ENCODE data around the gene SAP25. TPM values are rescaled to one million over a fixed set of nuclear protein-coding genes. Genes with fewer than 3 reads are reported as not detected.
A peak's percentile ranks its signal among the peaks of the same experiment; 100 is the strongest.

The SAP25 gene
- total RNA-seq, 2 donors from 2014 or later, result not detected

DNA sequence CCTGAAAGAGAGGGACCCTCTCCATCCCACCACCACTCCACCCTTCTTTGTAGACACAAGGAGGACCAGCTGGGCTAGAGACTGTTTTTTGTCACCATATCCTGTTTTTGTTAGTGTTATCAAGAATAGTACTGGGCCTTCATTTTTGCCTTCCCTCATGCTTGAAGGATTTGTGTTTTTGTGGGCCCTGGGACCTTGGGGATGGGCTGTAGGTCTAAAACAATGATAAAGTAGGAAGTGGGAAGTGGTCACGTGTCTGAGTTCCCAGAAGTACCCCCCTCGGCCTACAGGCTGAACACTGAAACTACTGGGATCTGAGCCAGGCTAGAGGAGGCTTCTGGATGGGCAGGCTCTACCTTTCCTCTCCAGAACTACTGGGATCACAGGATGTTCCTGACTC is 25.8 kb downstream of the SAP25 start:
- DNase-seq (peak in 3 of 4 donors; percentile 46 to 60 (median 57)), ATAC-seq (no peak)
- Histone ChIP-seq H3K27me3 (no peaks in the 10 kb centered on the region), H3K4me3 (no peak overlapping the region), H3K9me3 (no peaks in the 10 kb centered on the region), H3K4me1 (peaks cover 64% of the 10 kb centered on the region), H3K27ac (peak overlapping the region; percentile 89 to 98 (median 95)), H3K36me3 (replicated peaks in 1 of 2; ENCODE audit: insufficient read depth in 1 of 2, low read depth in 2 of 2) (peaks cover 2 to 5% of the 10 kb centered on the region in 2 donors)
- intact Hi-C loops (cut with DNase I), result no loop called here
- TF ChIP-seq POLR2A (IDR thresholded peaks at IDR 0.05), result no peak
- TF ChIP-seq, protein P1, sequence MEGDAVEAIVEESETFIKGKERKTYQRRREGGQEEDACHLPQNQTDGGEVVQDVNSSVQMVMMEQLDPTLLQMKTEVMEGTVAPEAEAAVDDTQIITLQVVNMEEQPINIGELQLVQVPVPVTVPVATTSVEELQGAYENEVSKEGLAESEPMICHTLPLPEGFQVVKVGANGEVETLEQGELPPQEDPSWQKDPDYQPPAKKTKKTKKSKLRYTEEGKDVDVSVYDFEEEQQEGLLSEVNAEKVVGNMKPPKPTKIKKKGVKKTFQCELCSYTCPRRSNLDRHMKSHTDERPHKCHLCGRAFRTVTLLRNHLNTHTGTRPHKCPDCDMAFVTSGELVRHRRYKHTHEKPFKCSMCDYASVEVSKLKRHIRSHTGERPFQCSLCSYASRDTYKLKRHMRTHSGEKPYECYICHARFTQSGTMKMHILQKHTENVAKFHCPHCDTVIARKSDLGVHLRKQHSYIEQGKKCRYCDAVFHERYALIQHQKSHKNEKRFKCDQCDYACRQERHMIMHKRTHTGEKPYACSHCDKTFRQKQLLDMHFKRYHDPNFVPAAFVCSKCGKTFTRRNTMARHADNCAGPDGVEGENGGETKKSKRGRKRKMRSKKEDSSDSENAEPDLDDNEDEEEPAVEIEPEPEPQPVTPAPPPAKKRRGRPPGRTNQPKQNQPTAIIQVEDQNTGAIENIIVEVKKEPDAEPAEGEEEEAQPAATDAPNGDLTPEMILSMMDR (IDR thresholded peaks at IDR 0.05), result peak in 2 of 7 experiments; percentile 17 to 26
- WGBS, 2 donors, result 13 to 18% methylated on average over 2 of the region's 2 CpGs

DNA sequence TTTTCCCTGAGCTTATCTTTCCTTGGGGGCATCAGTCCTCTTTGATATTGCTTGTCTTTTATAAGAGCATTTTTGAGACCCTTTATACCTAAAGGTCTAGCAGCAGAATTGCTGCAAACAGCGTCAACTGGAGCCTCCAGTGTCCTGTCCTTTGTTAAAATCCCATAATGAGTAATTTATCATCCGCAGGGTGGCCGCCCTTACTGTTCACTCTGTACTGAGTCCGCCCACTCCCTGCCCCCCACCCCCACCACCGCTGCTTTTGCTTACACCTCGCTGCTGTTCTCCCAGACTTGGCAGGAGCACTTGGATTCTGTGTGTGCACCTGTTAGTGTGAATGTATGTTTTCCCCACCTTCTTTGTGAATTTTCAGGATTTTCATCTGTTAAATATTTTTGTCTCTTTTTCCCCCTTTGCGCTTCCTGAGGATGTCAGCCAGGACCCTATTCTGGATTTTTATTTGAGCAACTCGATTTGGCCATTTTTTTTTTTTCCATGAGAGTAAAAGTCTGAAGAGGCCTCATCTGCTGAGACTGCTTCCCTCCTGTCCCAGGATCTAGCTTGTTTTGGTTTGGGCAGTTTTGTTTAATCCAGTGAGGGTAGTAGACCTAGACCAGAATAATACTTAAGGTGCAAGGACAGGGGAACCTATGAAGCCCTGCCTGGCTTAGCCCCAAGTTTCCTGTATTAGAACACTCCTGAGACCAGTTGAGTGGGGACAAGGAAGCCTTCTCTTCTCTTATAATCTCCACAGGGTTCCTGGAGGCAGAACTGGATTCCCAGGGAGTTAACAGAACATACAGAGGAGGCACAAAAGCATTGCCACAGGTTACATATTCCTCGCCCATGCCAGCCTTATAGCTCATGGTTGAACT is 26.5 kb downstream of the SAP25 start:
- DNase-seq (peak in 3 of 4 donors; percentile 34 to 54 (median 52)), ATAC-seq (no peak)
- WGBS, 2 donors, result 35 to 37% methylated on average over 9 of the region's 9 CpGs
- H3K4me3 ChIP-seq, result no peak overlapping the region
- H3K27ac ChIP-seq, result peak overlapping the region; percentile 89 to 98 (median 95)
- peaks cover 70% of the 10 kb centered on the region for H3K4me1 ChIP-seq
- intact Hi-C loops (cut with DNase I), result no loop called here
- TF ChIP-seq, protein P1 (IDR thresholded peaks at IDR 0.05), result no peak
- TF ChIP-seq POLR2A (IDR thresholded peaks at IDR 0.05), result no peak
- no peaks in the 10 kb centered on the region for H3K27me3 ChIP-seq
- H3K36me3 ChIP-seq (replicated peaks in 1 of 2; ENCODE audit: insufficient read depth in 1 of 2, low read depth in 2 of 2), result peaks cover 0 to 1% of the 10 kb centered on the region in 2 donors
- no peaks in the 10 kb centered on the region for H3K9me3 ChIP-seq

DNA sequence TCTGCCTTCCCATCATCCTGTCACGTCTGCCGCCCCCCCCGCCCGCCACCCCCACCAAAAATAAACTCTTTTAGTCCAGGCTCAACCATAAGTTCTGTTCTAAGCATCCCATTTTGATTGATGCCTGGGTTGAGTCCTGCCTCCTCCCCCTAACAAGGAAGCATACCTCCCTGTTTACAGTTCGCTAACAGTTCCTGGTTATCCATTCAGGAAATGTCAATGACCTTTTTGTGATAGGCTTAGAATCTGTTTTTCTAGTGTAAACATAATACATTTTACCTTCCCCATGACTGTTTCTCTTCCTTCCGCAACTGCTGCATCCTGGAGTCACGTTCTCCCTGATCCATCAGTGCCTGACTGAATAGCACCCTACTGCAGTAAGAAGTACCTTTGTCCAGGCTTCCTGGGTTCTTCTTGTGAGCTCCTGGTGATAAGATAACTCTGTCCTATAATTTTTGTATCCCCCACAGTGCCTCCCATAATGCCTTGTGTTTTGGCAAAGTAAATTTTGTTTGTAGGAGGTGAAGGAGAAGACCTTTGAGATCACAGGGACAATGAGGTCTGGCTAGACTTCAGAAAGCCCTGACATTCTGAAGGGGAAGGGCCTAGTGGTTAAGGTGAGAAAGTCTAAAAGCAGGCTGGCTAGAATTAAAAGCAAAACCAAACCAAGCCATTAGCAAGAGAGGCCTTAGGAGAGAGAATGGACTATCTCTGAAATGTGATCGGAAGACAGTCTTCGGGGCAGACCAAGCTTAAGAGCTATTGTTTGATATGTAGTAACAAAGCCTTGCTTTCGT is 27.4 kb downstream of the SAP25 start:
- Histone ChIP-seq H3K27me3 (no peaks in the 10 kb centered on the region), H3K27ac (peak overlapping the region; percentile 89 to 98 (median 95)), H3K9me3 (no peaks in the 10 kb centered on the region), H3K4me1 (peaks cover 78% of the 10 kb centered on the region), H3K36me3 (replicated peaks in 1 of 2; ENCODE audit: insufficient read depth in 1 of 2, low read depth in 2 of 2) (no peaks in the 10 kb centered on the region), H3K4me3 (no peak overlapping the region)
- ATAC-seq (peak; percentile 77), DNase-seq (peak in 3 of 4 donors; percentile 10 to 50 (median 45))
- intact Hi-C loops (cut with DNase I), result no loop called here
- WGBS, 2 donors, result 20 to 24% methylated on average over 10 of the region's 10 CpGs
- TF ChIP-seq, protein P1 (IDR thresholded peaks at IDR 0.05), result no peak
- TF ChIP-seq POLR2A (IDR thresholded peaks at IDR 0.05), result peak in 2 of 3 donors; percentile 23 to 30

DNA sequence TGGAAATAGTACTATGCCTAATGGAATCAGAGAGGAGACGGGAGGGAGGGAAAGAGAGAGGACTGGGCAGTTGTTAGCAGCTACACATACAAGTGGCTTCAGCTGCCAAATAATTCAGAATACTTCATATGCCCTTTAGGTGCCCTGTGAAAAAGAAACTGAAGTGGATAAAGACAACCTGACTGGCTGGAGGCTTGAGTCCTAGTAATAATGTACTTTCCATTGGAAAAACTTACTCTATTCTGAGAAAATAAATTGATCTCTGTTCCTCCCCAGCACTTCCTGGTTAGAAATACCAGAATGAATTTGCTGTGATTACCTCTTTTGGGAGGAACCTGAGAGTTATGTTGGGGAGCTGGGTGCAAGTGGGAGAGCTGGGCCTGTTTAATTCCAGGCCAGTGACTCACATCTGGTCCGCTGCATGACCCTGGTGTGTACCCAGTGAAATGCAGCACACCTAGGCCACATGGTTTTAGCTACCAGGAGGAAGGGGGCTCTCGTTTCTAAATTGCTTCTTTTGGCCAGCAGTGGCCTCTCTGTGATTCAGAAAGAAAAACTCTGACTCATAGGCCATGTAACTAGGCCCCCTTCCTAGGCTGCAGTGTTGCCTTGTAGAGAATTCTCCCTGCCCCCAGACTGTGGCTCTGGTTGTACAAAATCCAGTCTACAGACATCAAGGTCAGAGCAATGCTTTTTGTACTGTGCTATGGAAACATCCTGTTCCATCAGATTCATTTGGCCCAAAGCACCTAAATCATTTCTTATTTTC is 28.2 kb downstream of the SAP25 start:
- peak overlapping the region; percentile 89 to 98 (median 95) for H3K27ac ChIP-seq
- DNase-seq (peak; percentile 50 to 84 (median 70)), ATAC-seq (peak; percentile 61)
- TF ChIP-seq, protein P1 (IDR thresholded peaks at IDR 0.05), result peak in 3 of 7 experiments; percentile 6 to 31 (median 8)
- no peak for TF ChIP-seq POLR2A (IDR thresholded peaks at IDR 0.05)
- no peaks in the 10 kb centered on the region for H3K9me3 ChIP-seq
- no peak overlapping the region for H3K4me3 ChIP-seq
- 7 to 14% methylated on average over 1 to 3 of the region's 3 CpGs for WGBS, 2 donors
- H3K36me3 ChIP-seq (replicated peaks in 1 of 2; ENCODE audit: insufficient read depth in 1 of 2, low read depth in 2 of 2), result no peaks in the 10 kb centered on the region
- no peaks in the 10 kb centered on the region for H3K27me3 ChIP-seq
- intact Hi-C loops (cut with DNase I), result no loop called here
- peaks cover 86% of the 10 kb centered on the region for H3K4me1 ChIP-seq

Measured in body of pancreas (tissue), 4 donors.